ENCODE measurements around the gene GFRA1.

DNA sequence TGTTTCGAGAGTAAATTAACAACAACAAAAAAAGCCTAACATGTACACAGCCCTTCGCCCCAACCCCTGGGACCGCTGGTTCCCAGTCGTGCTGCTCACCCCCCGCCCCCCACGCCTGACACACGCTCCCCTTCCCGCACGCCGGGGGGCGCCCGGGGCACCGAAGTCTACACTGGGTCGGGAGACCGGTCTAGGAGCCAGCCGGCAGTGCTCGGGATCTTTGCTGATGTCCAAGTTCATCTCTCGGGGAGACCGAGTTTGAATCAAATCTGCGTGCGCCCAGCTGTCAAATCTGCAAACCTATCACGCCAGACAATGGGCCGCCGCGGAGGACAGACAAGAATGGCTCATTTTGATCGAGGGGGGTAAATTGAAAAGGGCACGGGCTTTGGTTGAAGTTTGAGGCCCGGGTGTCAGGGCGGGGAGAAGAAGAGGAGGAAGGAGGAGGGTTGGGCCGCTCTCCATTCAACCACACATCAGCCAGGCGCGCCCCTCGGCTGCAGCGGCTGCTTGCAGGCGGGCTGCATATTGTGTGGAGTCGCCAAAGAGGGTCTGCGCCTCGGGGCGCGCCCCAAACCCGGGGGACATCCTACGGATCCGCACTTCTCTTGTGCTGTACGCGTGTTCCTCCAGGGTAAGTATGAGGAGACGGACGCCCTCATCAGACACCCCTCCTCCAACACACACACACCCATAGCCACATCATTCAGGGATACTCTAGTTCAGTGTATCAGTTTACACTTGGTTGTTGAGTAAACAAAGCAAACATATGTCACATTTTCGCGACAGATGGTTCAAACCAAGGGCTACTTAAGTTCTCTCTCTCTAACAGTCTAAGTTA, 1.3 kb upstream of the GFRA1 start:
- TF ChIP-seq, protein P1, sequence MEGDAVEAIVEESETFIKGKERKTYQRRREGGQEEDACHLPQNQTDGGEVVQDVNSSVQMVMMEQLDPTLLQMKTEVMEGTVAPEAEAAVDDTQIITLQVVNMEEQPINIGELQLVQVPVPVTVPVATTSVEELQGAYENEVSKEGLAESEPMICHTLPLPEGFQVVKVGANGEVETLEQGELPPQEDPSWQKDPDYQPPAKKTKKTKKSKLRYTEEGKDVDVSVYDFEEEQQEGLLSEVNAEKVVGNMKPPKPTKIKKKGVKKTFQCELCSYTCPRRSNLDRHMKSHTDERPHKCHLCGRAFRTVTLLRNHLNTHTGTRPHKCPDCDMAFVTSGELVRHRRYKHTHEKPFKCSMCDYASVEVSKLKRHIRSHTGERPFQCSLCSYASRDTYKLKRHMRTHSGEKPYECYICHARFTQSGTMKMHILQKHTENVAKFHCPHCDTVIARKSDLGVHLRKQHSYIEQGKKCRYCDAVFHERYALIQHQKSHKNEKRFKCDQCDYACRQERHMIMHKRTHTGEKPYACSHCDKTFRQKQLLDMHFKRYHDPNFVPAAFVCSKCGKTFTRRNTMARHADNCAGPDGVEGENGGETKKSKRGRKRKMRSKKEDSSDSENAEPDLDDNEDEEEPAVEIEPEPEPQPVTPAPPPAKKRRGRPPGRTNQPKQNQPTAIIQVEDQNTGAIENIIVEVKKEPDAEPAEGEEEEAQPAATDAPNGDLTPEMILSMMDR (IDR thresholded peaks at IDR 0.05): no peak
- TF ChIP-seq POLR2A (IDR thresholded peaks at IDR 0.05): no peak

Measured in lower leg skin (tissue), 3 donors.